Stimulated activated CD4-positive, alpha-beta T cell treated with anti-CD3 and anti-CD28 coated beads, Interleukin-2, amount 100 ng/mL, for 4 hours (primary cell): ENCODE measurements around the gene DSCAM.

ENCODE experiments used
- DNase-seq: peaks from one replicate; pipeline ENCODE4 v3.0.0-alpha.2; 2020; ENCODE audit warnings: low read depth

Gene DSCAM

GRCh38 chr21:39980241-39980820 lies 866.6 kb downstream of the DSCAM start:
- DNase-seq, result no peak

DNA sequence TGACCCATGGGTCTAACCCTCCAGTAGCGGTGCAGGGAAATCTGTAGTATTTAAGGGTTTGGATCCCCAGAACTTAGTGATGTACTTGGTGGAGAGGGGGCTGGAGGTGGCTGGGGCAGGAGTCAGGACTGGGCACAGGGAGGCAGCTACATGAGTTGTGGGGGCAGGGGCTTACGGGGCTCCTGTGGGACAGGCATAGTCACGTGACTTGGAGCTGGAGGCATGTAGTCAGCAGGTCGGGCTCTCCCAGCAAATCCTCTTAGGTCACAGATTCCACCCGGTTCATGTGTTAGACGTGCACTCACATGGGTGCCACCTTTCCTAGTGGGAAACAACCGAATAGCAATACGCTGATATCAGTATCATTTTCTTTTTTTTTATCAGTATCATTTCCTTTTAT lies 867.6 kb downstream of the DSCAM start:
- DNase-seq, result no peak

- DNase-seq, result no peak
Measured at GRCh38 chr21:39976800-39977199, 870.2 kb downstream of the DSCAM start.

- DNase-seq, result no peak
Measured at GRCh38 chr21:39972976-39973770, 873.8 kb downstream of the DSCAM start.

DNA sequence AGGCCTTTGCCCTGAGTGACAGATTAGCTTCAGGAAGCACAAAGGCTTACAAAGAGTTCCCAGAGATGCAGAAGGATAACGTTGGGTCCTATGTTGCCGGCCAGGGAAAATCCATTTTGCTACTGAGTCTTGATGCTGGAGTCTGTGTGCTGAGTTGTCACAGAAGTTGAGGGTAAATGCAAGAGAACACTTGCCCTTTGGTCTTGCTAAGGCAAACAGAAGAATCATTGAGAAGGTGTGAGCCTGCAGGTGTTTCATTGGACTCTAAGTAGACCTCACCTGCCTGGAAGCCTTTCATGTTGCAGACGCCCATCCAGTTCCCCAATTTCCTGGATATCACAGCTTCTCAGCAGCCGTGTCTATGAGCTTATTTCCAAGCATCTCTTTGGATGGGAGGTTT lies 874.5 kb downstream of the DSCAM start:
- DNase-seq, result no peak

DNA sequence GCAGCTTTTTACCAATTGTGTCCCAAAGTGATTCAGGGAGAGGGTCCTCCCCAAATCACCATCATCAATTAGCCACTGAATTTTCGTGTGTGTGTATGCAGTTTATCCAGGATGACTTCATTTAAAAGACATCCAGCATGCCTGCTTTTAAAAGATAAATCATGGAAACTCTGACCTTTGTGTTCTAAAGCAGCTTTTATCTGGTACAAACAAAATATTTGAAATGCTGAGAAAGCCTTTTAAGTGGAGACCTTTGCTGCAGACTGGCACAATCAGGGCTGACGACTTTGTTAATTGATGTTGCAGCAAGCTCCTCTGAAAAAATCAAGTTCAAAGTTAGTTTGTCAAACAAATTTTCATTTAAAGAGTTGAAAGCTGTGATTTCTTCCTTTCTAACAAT lies 875.0 kb downstream of the DSCAM start:
- no peak for DNase-seq

DNA sequence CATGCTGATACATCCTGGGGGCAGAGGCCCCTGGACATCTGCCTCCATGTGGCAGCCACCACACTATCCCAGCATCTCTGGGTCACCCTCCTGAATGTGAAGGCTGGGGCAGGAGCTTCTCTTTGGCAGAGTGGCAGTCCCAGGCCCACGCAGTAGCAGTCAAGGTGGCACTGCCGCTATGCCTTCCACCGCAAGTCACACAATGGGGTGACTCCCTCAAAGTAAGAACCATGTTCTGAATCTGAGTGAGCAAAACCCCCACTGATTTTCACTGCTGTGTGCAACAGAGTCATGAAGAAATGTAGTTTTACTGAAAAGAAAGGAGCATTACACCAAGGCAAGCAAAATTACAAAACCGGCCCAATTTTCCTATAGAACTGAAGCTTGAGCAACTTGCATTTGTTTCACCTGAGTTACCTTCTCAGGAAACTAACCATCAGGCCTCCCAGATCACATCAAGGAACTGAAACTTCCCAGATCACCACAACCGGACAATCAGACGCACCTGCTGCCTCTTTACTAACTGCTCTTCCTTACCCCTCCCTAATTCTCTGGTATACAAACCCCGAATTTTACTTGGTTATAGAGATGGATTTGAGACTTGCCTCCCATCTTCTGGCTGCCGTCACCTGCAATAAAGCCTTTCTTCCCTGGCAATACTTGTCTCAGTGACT lies 877.1 kb downstream of the DSCAM start:
- DNase-seq, result no peak

DNA sequence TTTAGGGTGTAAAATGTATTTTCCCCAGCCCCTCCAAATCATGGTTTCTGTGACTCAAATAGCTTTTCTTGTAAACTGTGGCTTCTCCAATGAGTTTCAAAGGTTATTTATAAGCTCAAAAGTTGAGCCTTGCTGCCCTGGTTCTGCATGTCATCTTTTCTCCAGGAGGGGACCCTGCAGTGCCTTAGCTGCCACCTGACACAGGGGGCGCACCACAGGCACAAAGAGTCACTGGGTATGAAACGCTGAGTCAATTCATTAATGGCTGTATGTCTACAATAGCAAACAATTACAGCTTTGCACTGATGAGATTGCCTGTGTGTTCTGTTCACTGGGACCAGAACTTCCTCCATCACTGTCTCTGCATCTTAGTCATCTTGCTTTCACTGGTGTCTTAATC lies 878.9 kb downstream of the DSCAM start:
- no peak for DNase-seq

GRCh38 chr21:39966786-39967185 lies 880.2 kb downstream of the DSCAM start:
- DNase-seq, result no peak

DNA sequence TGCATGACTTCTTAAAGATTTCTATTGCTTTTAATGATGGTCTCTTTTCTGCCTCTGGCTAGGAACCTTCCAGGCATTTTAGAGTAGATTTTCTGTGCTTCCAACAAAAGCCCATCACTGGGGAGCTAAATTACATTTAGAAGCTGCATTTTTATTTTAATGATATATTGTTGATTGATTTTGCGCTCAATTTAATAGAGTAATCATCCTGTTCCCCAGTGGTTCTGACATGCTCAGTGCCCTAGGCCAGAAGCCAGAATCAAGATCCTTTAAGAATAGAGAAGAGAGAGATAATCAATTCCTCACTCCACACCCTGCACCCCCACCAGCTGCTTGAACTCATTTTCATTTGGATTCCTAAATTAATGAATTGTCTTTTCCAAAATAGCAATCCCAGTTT lies 881.9 kb downstream of the DSCAM start:
- DNase-seq, result no peak

DNA sequence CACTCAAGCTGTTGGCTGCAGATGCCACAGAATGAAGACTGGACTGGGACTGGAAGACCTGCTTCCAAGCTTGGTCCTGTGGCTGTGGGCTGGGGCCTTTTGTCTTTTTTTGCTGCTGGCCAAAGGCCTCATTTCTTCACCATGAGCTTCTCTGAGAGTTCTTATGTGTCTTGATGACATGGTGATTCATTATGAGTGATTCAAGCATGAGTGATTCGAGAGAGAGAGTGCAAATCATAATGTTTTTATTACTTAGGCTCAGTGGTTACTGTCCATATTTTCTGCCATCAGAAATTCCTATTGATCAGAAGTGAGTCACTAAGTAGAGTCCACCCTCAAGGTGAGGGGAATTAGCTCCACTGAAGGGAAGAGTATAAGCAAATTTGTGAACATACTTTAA lies 885.7 kb downstream of the DSCAM start:
- no peak for DNase-seq
